GM12892 (cell line): Measurements from ENCODE around the gene C5orf52. TPM values are rescaled to one million over a fixed set of nuclear protein-coding genes. Genes with fewer than 3 reads are reported as not detected.

Source experiments
- DNase-seq: peaks from one replicate; pipeline ENCODE4 v3.0.0; 2011; ENCODE audit not compliant: insufficient read length
- FAIRE-seq: peaks from 2 replicates; lab custom pipeline; 2011; peaks lifted over from hg19 to GRCh38; lab: Jason Lieb, UNC
- POLR2A ChIP-seq: IDR thresholded peaks from 2 replicates; pipeline ENCODE4 v1.6.1; 2011; ENCODE audit warnings: low read depth, low read length, control low read depth
- POLR2AphosphoS5 ChIP-seq: IDR thresholded peaks from 2 replicates; pipeline ENCODE4 v1.6.1; 2011; ENCODE audit warnings: low read depth, low read length, control low read depth
- TAF1 ChIP-seq: IDR thresholded peaks from 2 replicates; pipeline ENCODE4 v1.6.1; 2011; ENCODE audit warnings: low read depth, mild to moderate bottlenecking, control low read depth, low read length, borderline replicate concordance
- polyA plus RNA-seq: library from polyadenylated mRNA; unstranded; fragments of >200 nt; gene quantifications from one replicate; pipeline ENCODE4 v1.2.1, GENCODE V29; 2012; ENCODE audit warnings: missing spikeins, inconsistent platforms; ENCODE audit not compliant: missing spikeins

C5orf52 gene
- polyA plus RNA-seq, result not detected

GRCh38 chr5:157670662-157671591 lies at the start of gene C5orf52:
C5orf52 (plus strand) TSS chr5:157671533; CDS start chr5:157671615, 82 bp downstream.
- DNase-seq (peak; percentile 45), FAIRE-seq (peak; percentile 57)
- TF ChIP-seq POLR2A, result no peak

- DNase-seq (no peak), FAIRE-seq (no peak)
- no peak for TF ChIP-seq TAF1
- no peak for TF ChIP-seq POLR2A
- no peak for TF ChIP-seq POLR2AphosphoS5
Measured at GRCh38 chr5:157624144-157624543, 47.2 kb upstream of the C5orf52 start.

GRCh38 chr5:157626831-157627230 lies 44.5 kb upstream of the C5orf52 start:
- DNase-seq, result no peak
- FAIRE-seq, result no peak
- TF ChIP-seq POLR2A, result no peak
- no peak for TF ChIP-seq TAF1
- TF ChIP-seq POLR2AphosphoS5, result no peak

GRCh38 chr5:157630341-157630740 lies 41.0 kb upstream of the C5orf52 start:
- TF ChIP-seq POLR2AphosphoS5 (no peak), POLR2A (no peak), TAF1 (no peak)
- FAIRE-seq (peak; percentile 27), DNase-seq (no peak)

GRCh38 chr5:157640406-157641066 lies 30.8 kb upstream of the C5orf52 start:
- DNase-seq, result no peak
- FAIRE-seq, result no peak

GRCh38 chr5:157648275-157648990 lies 22.9 kb upstream of the C5orf52 start:
- no peak for FAIRE-seq

More at GRCh38 chr5:157640406-157641066, 30.8 kb upstream of the C5orf52 start:
- no peak for TF ChIP-seq POLR2A
- no peak for TF ChIP-seq TAF1
- TF ChIP-seq POLR2AphosphoS5, result no peak

GRCh38 chr5:157649101-157649500 lies 22.2 kb upstream of the C5orf52 start:
- no peak for FAIRE-seq
- TF ChIP-seq POLR2A (no peak), POLR2AphosphoS5 (no peak), TAF1 (no peak)

More at GRCh38 chr5:157648275-157648990, 22.9 kb upstream of the C5orf52 start:
- no peak for DNase-seq
- no peak for TF ChIP-seq POLR2AphosphoS5
- TF ChIP-seq POLR2A, result no peak
- no peak for TF ChIP-seq TAF1

GRCh38 chr5:157650991-157651611 lies 20.2 kb upstream of the C5orf52 start:
- DNase-seq (no peak), FAIRE-seq (no peak)
- TF ChIP-seq POLR2AphosphoS5, result no peak
- TF ChIP-seq POLR2A, result no peak
- no peak for TF ChIP-seq TAF1

More at GRCh38 chr5:157649101-157649500, 22.2 kb upstream of the C5orf52 start:
- DNase-seq, result no peak

GRCh38 chr5:157651623-157652376 lies 19.5 kb upstream of the C5orf52 start:
- no peak for FAIRE-seq
- peak; percentile 55 for DNase-seq
- TF ChIP-seq POLR2A (no peak), POLR2AphosphoS5 (no peak), TAF1 (no peak)

- DNase-seq (no peak), FAIRE-seq (no peak)
Measured at GRCh38 chr5:157652377-157652692, 19.0 kb upstream of the C5orf52 start, which contains the start of gene SOX30. SOX30 (minus strand) TSS chr5:157652438; CDS start chr5:157652078, 360 bp downstream.

More at GRCh38 chr5:157652377-157652692, 19.0 kb upstream of the C5orf52 start, which contains the start of gene SOX30:
- TF ChIP-seq TAF1 (no peak), POLR2A (no peak), POLR2AphosphoS5 (no peak)
